GM18505 (cell line): ENCODE results near the gene S100PBP.

Source experiments
- ATAC-seq: cut with Tn5 transposase; IDR thresholded peaks from one replicate; pipeline ENCODE4 v1.9.1; 2021; ENCODE audit not compliant: unreplicated experiment
- POLR2A ChIP-seq: IDR thresholded peaks from 4 replicates; pipeline ENCODE4 v1.6.1; 2011; ENCODE audit warnings: borderline replicate concordance; ENCODE audit not compliant: insufficient read depth, insufficient read length; ENCODE audit errors: extremely low read depth

S100PBP gene

DNA sequence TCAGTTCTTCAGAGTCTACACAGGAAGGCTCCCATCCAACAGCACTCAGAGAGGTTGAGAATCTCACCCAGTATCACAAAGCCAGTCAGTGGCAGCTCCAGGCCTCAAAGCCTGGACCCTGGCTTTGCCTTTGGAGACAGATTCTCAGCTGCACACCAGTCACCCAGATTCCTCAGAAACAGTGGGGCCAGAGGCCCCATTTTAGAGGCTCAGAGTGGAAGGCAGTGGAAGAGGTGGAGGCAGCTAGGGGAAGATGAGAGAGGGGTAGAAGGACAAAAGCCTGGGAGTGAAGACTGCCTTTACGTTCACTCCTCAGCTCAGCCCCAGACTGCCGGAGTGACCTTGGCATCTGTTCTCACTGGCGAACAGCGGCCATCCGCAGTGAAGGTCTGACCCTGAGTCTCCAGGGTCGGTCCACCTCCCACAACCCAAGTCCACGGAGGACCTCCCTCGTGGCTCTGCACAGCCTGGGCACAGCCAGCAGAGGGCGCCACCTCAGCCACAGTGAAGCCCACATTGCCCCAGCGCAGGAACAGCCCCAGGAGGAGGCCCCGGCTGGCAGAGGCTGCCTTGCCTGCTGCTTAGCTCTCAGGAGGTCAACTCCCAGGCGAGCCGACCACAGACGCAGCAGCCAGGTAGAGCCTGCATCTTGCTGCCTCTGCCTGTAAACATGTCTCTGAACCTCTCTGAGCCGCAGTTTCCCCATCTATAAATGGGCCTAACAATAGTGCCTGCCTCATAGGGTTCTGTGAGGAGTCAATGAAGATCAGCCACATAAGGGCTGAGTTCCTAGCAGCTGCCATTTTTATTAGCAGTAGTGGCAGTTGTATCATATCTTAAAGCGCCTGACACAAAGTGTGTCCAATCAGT is 59.1 kb downstream of the S100PBP start:
- no peak for TF ChIP-seq POLR2A
- ATAC-seq = no peak

DNA sequence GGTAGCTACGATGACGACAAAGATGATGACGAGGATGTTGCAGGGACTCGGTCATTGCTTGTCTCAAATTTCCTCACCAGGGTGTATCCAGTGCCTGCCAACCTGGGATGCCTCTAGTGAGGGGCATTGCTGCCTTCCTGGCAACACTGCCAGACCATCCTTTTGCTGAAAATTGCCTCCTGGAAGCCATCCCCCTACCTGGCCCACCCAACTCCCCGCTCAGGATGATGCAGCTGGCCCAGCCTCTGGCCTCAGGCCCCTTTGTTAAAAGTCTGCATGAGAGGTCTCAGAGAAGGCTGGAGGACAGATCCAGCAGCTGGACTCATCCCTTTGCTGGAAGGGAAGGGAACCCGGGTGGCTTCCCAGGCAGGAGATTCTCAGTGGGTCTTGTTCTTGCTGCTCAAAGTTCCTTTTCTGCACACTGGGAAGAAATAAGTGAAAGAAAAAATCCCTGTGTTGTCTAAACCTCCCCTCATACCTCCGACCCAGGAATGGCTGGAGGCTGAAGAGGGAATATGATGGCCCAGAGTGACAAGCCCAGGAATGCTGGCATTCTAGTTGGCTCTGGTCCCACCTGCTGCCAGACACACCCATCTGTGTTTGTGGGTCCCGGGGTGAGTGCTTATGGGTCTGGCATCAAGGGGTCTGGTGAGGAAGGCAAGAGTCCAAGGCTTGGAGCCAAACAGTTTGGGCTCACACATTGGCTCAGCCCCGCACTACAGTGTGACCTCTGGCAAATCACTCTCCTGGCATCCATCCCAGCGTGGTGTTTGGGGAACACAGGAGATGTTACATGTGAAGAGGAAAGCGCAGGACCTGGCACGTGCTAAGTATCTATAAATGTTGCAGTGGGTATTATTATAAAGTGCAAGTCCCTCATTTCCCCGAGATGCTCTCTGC is 60.0 kb downstream of the S100PBP start:
- no peak for ATAC-seq
- TF ChIP-seq POLR2A = no peak

DNA sequence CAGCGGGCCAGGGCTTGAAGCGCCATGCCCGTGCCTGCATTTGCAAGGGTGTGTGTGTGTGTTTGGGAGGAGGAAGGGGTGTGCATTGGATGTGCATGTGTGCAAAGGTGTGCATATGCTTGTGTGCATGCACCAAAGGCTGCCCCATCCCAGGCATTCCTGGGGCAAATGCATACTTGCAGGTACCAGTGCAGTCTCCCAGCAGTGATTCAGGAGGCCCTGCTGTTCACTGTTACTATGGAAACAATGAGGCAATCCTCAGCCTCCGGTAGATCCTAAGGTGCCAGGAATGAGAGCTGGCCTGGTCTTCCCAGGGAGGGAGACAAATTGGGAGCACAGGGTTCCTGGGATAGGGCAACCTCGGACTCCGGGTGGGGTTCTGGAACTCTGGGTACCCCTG is 60.7 kb downstream of the S100PBP start:
- no peak for TF ChIP-seq POLR2A
- ATAC-seq = no peak

DNA sequence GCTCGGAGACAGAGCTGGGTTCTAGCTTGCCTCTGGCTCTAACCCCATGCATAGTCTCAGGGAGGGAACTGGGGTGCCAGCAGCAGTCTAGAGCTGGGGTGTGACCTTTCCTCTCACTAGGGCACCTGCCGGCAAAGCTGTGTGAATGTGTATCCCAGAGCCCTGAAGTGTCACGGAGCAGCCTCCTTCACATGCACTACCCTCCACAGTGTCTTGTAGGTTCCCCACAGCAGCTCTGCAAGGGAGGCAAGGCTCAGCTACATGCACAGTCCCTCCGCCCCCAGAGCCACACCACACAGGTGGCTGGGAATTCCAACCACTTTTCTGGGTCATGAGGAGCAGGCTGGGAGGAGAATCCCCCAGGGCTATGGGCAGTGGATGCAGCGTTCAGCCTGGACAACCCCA is 61.2 kb downstream of the S100PBP start:
- ATAC-seq = no peak
- no peak for TF ChIP-seq POLR2A

DNA sequence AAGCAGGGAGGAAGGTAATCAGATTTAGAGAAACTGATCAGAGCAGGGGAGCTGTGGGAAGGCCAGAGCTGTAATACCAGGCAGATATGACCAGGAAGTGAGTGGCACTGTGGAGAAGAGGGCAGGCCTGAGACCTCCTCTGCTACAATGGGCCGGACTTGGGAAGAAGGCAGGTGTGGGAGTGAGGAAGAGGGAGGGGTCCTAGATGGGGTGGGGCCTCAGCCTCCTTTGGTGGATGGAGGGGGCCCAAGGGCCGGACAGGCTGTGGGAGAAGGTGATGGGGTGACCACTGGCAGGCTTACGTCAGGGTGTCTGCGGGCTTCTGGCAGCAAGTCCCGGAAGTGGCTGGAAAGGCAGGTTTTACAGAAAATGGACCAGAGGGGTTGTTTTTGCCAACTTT is 63.8 kb downstream of the S100PBP start:
- TF ChIP-seq POLR2A = no peak
- ATAC-seq = no peak

DNA sequence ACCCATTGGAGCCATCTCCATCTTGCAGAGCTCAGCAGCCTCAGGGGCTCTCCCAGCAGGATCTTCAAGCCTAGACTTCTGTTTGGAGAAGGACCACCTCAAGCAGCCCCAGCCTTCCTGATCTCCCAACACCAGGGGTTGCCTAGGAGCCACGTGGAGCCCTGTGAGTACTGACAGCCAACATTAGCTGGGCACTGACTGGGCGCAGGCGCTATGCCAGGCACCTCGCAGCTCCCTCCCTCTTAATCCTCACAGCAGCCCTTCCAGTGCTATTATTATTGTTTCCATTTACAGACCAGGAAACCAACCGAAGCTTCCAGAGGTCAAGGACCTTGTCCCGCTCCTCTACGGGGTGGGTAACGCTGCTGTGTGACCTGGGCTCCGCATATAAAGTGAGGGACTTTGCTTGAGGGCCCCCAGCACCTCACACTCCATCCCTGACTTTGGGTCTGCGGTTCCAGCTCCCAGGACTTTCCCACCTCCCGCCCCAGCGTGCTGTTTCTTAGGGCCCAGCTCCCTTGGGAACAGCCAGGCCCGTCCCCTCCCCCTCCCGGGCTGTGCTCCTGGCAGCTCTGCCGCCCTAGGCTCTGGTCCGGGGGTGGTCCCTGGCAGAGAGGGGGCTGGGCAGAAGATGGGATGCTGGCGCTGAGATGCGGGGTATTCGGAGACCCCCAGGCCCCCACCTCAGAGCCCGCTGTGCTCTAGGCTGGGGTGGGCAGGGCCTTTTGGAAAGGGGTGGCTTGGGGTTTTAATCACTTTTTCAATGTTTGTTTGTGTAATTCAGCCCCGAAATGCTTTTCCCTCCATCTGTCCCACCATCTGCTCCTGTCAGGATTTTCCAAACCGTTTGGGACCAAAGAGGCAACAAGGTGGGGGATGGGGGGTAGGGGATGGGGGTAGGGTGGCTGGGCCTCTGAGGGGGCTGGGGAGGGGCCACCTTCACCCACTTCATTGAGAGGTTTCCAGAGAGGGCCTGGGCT is 64.7 kb downstream of the S100PBP start:
- ATAC-seq = no peak
- no peak for TF ChIP-seq POLR2A

DNA sequence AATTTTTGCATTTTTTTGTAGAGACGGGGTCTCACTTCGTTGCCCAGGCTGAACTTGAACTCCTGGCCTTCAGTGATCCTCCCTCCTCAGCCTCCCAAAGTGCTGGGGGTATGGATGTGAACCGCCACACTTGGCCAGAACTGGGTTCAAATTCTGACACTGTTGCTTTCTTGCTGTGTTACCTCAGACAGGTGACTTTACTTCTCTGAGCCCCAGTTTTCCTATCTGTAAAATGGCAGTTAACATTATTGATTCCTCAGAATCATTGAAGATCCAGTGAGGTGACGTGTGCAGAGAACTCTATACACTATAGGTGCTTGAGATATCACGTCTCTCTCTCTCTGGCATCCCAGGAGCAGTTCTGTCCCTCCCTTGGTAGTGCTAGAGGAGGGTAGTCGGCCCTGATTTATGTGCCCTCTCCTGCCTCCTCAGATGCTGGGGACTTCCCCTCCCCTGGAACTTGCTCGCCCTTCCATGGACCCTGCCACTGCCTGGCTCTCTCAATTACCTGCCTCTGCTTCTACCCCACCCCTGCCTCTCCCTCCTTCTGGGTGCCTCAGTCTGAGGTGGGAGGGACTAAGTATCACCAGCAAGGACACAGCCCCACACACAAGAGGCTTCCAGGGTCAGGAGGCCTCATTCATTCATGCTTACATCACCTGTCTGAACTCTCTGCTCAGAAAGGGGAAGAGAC is 66.0 kb downstream of the S100PBP start:
- ATAC-seq = no peak
- no peak for TF ChIP-seq POLR2A

DNA sequence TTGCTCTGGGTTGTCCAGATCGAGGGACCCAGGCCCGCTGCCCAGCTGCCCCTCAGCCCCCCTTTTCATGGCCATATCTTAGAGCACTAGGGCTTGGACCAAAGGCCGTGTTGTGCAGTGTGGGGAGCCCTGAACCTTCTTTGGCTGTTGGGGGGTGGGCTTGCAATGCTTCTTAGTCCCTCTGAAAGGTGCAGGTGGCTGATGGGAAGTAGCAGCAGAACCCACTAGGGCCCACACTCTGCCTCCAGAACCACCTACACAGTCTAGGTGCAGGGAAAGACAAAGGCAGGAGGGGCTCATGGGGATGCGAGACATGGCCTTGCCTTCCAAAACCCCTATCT is 66.5 kb downstream of the S100PBP start:
- TF ChIP-seq POLR2A = no peak
- no peak for ATAC-seq

DNA sequence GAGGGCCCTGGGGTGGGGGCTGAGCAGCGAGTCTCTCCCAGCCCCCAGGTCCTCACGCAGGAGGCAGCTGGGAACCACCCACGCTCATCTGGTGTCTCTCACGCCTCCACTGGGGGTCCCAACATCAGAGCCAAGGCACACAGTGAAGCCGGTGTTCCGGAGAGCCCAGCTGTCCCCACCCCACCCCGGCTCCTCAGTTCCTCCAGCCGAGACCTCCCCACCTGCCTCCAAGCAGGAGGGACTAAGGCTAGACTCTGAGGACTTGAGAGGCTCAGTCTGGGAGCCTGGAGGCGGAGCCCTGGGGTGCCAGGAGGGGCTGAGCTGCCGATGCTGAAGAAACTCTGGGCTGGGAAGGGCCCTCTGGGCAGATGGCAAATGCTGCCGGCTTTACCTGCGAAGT is 67.3 kb downstream of the S100PBP start:
- TF ChIP-seq POLR2A = no peak

DNA sequence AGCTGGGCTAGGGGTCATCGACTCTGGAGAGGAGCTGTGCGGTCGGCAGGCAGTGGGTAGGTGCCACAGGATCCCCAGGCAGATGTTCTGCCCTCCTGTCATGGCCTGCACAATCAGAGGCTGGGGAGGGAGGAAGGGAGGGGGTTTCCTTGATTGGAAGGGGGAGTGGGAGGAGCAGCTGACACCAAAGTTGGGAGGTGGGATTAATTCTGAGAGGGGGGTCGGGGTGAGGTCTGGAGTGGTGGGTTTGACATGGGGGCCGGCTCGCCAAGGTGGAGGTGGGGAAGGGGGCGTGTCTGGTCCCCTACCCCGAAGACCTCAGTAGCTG is 68.2 kb downstream of the S100PBP start:
- no peak for TF ChIP-seq POLR2A
- ATAC-seq = no peak

More for the DNA sequence above, 67.3 kb downstream of the S100PBP start:
- no peak for ATAC-seq

DNA sequence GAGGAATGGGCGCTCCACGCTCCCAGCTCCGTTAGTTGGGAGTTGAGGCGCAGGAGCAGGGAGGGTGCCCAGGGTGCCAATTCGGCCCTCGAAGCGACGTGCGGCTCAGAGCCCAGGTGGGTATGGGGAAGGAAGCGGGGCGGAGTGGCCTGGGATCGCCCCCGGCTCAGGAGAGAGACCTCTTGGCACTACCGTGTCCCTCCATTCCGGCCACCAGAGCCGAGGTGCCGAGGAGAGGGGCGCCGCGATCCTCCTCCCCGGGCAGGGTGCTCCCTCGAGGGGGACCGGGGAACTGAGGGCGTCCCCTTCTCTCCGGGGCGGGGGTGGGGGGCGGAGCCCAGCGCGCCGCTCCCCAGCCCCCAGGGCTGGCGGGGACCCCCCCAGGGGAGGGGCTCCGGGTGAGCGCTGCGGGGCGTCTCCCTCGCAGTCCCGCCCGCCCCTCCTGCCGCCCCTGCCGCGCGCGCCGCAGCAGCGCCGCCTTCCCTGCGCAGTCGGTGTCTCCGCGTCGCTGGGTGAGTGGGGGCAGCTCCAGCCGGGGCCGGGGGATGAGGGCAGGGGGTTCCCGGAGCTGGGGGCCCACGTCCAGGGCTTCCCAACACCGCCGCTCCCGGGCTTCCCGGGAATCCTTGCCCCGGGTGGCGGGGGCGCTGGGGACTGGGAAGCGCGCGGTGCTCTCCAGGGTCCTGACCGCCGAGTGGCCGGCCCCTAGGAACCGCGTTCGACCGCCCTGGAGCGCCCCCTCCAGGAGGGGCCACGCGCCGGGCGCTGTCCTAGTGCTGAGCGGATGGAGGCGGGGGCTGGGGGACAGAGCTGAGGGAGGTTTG is 68.8 kb downstream of the S100PBP start, which contains the start of gene HPCA:
Gene HPCA (plus strand): TSS at position 488 of the 824 bp plus-strand sequence. CDS start 2,408 bp downstream, outside the sequence.
- TF ChIP-seq POLR2A = no peak
- no peak for ATAC-seq
